Endothelial cell of umbilical vein (primary cell): ENCODE data around the gene MON1A. TPM values are rescaled to one million over a fixed set of nuclear protein-coding genes. Genes with fewer than 3 reads are reported as not detected.

Experiments
- BruUV-seq: library from RNA; stranded (reverse); fragments of 400-500 nt; replicated peaks from 2 replicates; lab custom pipeline; 2021; lab: Mats Ljungman, UMichigan
- CTCF ChIA-PET: fragments of 300-600, 350-600 bp; sonication (Branson Sonifier 250); formaldehyde crosslinking; loops from one replicate; lab custom pipeline; 2021; ENCODE audit warnings: antibody characterized with exemption, inconsistent platforms; lab: Charles Lee
- POLR2A ChIA-PET: fragments of 300-600, 350-600 bp; sonication (Branson Sonifier 250); formaldehyde crosslinking; loops from one replicate; lab custom pipeline; 2021; ENCODE audit warnings: antibody characterized with exemption, inconsistent platforms; lab: Charles Lee
- DNase-seq: peaks from one replicate; pipeline ENCODE4 v3.0.0-alpha.2; 2011; ENCODE audit warnings: low read depth, low spot score
- FAIRE-seq: peaks from 2 replicates; lab custom pipeline; 2011; peaks lifted over from hg19 to GRCh38; lab: Jason Lieb, UNC
- H2AFZ ChIP-seq: 2 replicates; pipeline ENCODE4 v1.6.0; 2012; ENCODE audit warnings: low read depth, low read length, control low read depth, inconsistent platforms
- H3K27ac ChIP-seq: 2 replicates; pipeline ENCODE4 v1.5.1; 2011; ENCODE audit warnings: low read depth, mild to moderate bottlenecking, control low read depth, low read length, moderate library complexity; ENCODE audit not compliant: insufficient read depth
- H3K27me3 ChIP-seq, 2 experiments: 2 replicates each; pipeline versions ENCODE4 v1.6.0 to v1.6.1; 2011; ENCODE audit warnings: low read length in 2 of 2, mixed read lengths in 1 of 2; ENCODE audit not compliant: control insufficient read depth in 2 of 2, insufficient read depth in 2 of 2
- H3K36me3 ChIP-seq, 2 experiments: 2 replicates in 1 of 2; 3 replicates in 1 of 2; pipeline ENCODE4 v1.5.1; 2011; ENCODE audit warnings: low read length in 2 of 2, mild to moderate bottlenecking in 1 of 2, moderate library complexity in 1 of 2; ENCODE audit not compliant: control insufficient read depth in 2 of 2, insufficient read depth in 2 of 2; ENCODE audit errors: extremely low read depth in 1 of 2
- H3K4me1 ChIP-seq: 3 replicates; pipeline ENCODE4 v1.5.1; 2011; ENCODE audit warnings: mild to moderate bottlenecking, low read length; ENCODE audit not compliant: control insufficient read depth, insufficient read depth; ENCODE audit errors: extremely low read depth
- H3K4me2 ChIP-seq: 2 replicates; pipeline ENCODE4 v1.6.1; 2011; ENCODE audit warnings: low read length, control low read depth, mixed read lengths; ENCODE audit not compliant: insufficient read depth
- H3K4me3 ChIP-seq, 3 experiments: fragments of 200-600 bp in 1 of 3; sonication (generic), shearing (Covaris generic) in 1 of 3; replicated peaks in 1 of 3; 2 replicates each; pipeline ENCODE4 v1.5.1; 2011 to 2016; ENCODE audit warnings: control low read depth in 3 of 3, low read length in 3 of 3, mild to moderate bottlenecking in 2 of 3, inconsistent platforms in 1 of 3, low read depth in 1 of 3, moderate library complexity in 1 of 3; ENCODE audit not compliant: insufficient read depth in 1 of 3
- H3K79me2 ChIP-seq: 2 replicates; pipeline ENCODE4 v1.6.0; 2012; ENCODE audit warnings: low read length, inconsistent platforms; ENCODE audit not compliant: control insufficient read depth, insufficient read depth
- H3K9ac ChIP-seq: replicated peaks from 2 replicates; pipeline ENCODE3; 2011; ENCODE audit warnings: low read length, control low read depth; ENCODE audit not compliant: insufficient read depth; ENCODE audit errors: extremely low read depth
- H3K9me1 ChIP-seq: replicated peaks from 3 replicates; pipeline ENCODE4 v1.6.0; 2011; ENCODE audit warnings: mild to moderate bottlenecking, low read length; ENCODE audit not compliant: control insufficient read depth, insufficient read depth; ENCODE audit errors: extremely low read depth
- H3K9me3 ChIP-seq: replicated peaks from 2 replicates; pipeline ENCODE4 v1.5.1; 2012; ENCODE audit warnings: low read length, inconsistent platforms; ENCODE audit not compliant: control insufficient read depth, insufficient read depth
- H4K20me1 ChIP-seq: replicated peaks from 2 replicates; pipeline ENCODE3; 2011; ENCODE audit warnings: mild to moderate bottlenecking, low read length; ENCODE audit not compliant: control insufficient read depth, insufficient read depth; ENCODE audit errors: extremely low read depth
- CTCF ChIP-seq, 2 donors: IDR thresholded peaks; 1 replicate in 1 of 2; 2 replicates in 1 of 2; pipeline ENCODE4 v1.5.1; 2011; ENCODE audit warnings: low read length in 2 of 2, mild to moderate bottlenecking in 2 of 2, moderate library complexity in 2 of 2, control low read depth in 1 of 2, inconsistent platforms in 1 of 2, low read depth in 1 of 2; ENCODE audit not compliant: insufficient read depth in 1 of 2; ENCODE audit errors: extremely low read depth in 1 of 2
- EZH2 ChIP-seq: IDR thresholded peaks from 2 replicates; pipeline ENCODE4 v1.6.1; 2012; ENCODE audit warnings: borderline replicate concordance, low read depth, mild to moderate bottlenecking, moderate library complexity, low read length, inconsistent platforms; ENCODE audit not compliant: severe bottlenecking
- FOS ChIP-seq: IDR thresholded peaks from 2 replicates; pipeline ENCODE4 v1.6.1; 2011; ENCODE audit warnings: mild to moderate bottlenecking, low read length, moderate library complexity, borderline replicate concordance; ENCODE audit not compliant: insufficient read depth
- GATA2 ChIP-seq: IDR thresholded peaks from 2 replicates; pipeline ENCODE4 v1.7.0; 2011; ENCODE audit warnings: low read depth, mild to moderate bottlenecking, moderate library complexity, mixed read lengths, low read length; ENCODE audit not compliant: insufficient read length, insufficient read depth
- JUN ChIP-seq: IDR thresholded peaks from 2 replicates; pipeline ENCODE4 v1.6.1; 2011; ENCODE audit warnings: borderline replicate concordance, low read depth; ENCODE audit not compliant: insufficient read length, insufficient read depth
- MAX ChIP-seq: IDR thresholded peaks from 2 replicates; pipeline ENCODE4 v1.6.1; 2011; ENCODE audit not compliant: insufficient read depth, insufficient read length
- MYC ChIP-seq: IDR thresholded peaks from one replicate; pipeline ENCODE4 v1.6.1; 2011; ENCODE audit warnings: mild to moderate bottlenecking, low read depth, low read length
- POLR2A ChIP-seq: IDR thresholded peaks from 2 replicates; pipeline ENCODE4 v1.6.1; 2012; ENCODE audit warnings: low read depth, mild to moderate bottlenecking, control low read depth, low read length
- POLR2AphosphoS5 ChIP-seq: IDR thresholded peaks from 2 replicates; pipeline ENCODE4 v1.6.1; 2012; ENCODE audit warnings: low read depth, mild to moderate bottlenecking, control low read depth, low read length, moderate library complexity; ENCODE audit not compliant: insufficient read depth
- dilution Hi-C: fragments of 300-500 bp; cut with MboI; formaldehyde crosslinking; loops from one replicate; pipeline ENCODE4 v1.15.0; 2019; ENCODE audit warnings: low sequenced_read_pairs; ENCODE audit not compliant: extremely low pct_ligation_motif_present
- intact Hi-C: fragments of 100-400 bp; cut with micrococcal nuclease; formaldehyde crosslinking; loops from one replicate; pipeline ENCODE4 v1.10.0; 2022
- polyA plus RNA-seq, 4 experiments: library from polyadenylated mRNA; depleted of rRNA in 3 of 4; stranded (reverse) in 3 of 4; unstranded in 1 of 4; fragments of >200 nt; gene quantifications; 2 replicates each; pipeline versions ENCODE4 v1.2.1 to v1.2.3, GENCODE V29; 2011 to 2012; ENCODE audit warnings: missing spikeins in 1 of 4
- total RNA-seq: library from RNA; stranded (reverse); gene quantifications from 2 replicates; pipeline ENCODE4 v1.2.3, GENCODE V29; 2021

The MON1A gene
- total and polyA plus RNA-seq, 2 donors (not counting 3 experiments of a cell fraction or from before 2014, with no cell fraction given): 17.5 to 31.1 TPM

- Histone ChIP-seq H3K4me2 (no peak overlapping the region), H3K9me3 (no peaks in the 10 kb centered on the region), H3K4me3 (no peak overlapping the region), H4K20me1 (no peaks in the 10 kb centered on the region), H3K79me2 (no peaks in the 10 kb centered on the region), H3K27me3 (peaks cover 18 to 22% of the 10 kb centered on the region in 2 experiments), H3K36me3 (no peaks in the 10 kb centered on the region), H3K9me1 (no peaks in the 10 kb centered on the region), H2AFZ (no peak overlapping the region), H3K9ac (no peak overlapping the region), H3K27ac (no peak overlapping the region), H3K4me1 (no peaks in the 10 kb centered on the region)
- FAIRE-seq: no peak
- ChIA-PET CTCF (interaction anchor here (1.2 kb wide), 1 partner anchor 25 kb away, joined by 3 read pairs; no protein-coding TSS in a partner anchor), POLR2A (no interaction called here)
- no TSS peak for BruUV-seq
- intact Hi-C loops: no loop called here
- no peak for DNase-seq
- no peak for TF ChIP-seq MAX
- TF ChIP-seq JUN: no peak
- TF ChIP-seq CTCF (IDR thresholded peaks at IDR 0.05; ENCODE audit: extremely low read depth in 1 of 2, insufficient read depth in 1 of 2, low read depth in 1 of 2, low read length in 2 of 2): no peak
- TF ChIP-seq GATA2: no peak
- TF ChIP-seq EZH2: no peak
- TF ChIP-seq POLR2AphosphoS5: no peak
- TF ChIP-seq FOS: no peak
- no peak for TF ChIP-seq MYC
- TF ChIP-seq POLR2A: no peak
- dilution Hi-C loops: no loop called here
Measured at GRCh38 chr3:49873623-49874022, 56.0 kb downstream of the MON1A start.
